ENCODE measurements around the gene ETS1. TPM values are rescaled to one million over a fixed set of nuclear protein-coding genes. Genes with fewer than 3 reads are reported as not detected.

Gene ETS1
- total RNA-seq, 6 experiments from 2014 or later, result 14.2 to 37.2 (median 23.3) TPM

- intact Hi-C loops (cut with DNase I), result no loop called here
- no peaks in the 10 kb centered on the region for H3K9me3 ChIP-seq
- ATAC-seq (peak in 3 of 4 donors; percentile 10 to 43 (median 23)), DNase-seq (no peak)
- WGBS (ENCODE audit: insufficient coverage, low coverage, low lambda C conversion rate, missing lambda C conversion rate), result 50% methylated on average over 6 of the region's 8 CpGs
- H3K27me3 ChIP-seq, result no peaks in the 10 kb centered on the region
- no peak overlapping the region for H3K27ac ChIP-seq
- H3K36me3 ChIP-seq, result no peaks in the 10 kb centered on the region
- H3K4me3 ChIP-seq, result no peak overlapping the region
- peaks cover 0 to 9% (median 0%) of the 10 kb centered on the region in 4 donors for H3K4me1 ChIP-seq
- TF ChIP-seq CTCF (IDR thresholded peaks at IDR 0.05) (no peak), POLR2A (IDR thresholded peaks at IDR 0.05) (no peak)
Measured at GRCh38 chr11:128424271-128424711, 163.1 kb downstream of the ETS1 start.

GRCh38 chr11:128422576-128423370, 164.6 kb downstream of the ETS1 start:
- H3K27me3 ChIP-seq, result no peaks in the 10 kb centered on the region
- no peaks in the 10 kb centered on the region for H3K9me3 ChIP-seq
- intact Hi-C loops (cut with DNase I), result no loop called here
- 86% methylated on average over 10 of the region's 16 CpGs for WGBS (ENCODE audit: insufficient coverage, low coverage, low lambda C conversion rate, missing lambda C conversion rate)
- DNase-seq, result no peak
- TF ChIP-seq POLR2A (IDR thresholded peaks at IDR 0.05) (no peak), CTCF (IDR thresholded peaks at IDR 0.05) (no peak)
- no peaks in the 10 kb centered on the region for H3K36me3 ChIP-seq
- no peak overlapping the region for H3K4me3 ChIP-seq
- no peak overlapping the region for H3K27ac ChIP-seq
- peaks cover 0 to 9% (median 0%) of the 10 kb centered on the region in 4 donors for H3K4me1 ChIP-seq
- peak in 1 of 4 donors; percentile 30 for ATAC-seq

- TF ChIP-seq POLR2A (IDR thresholded peaks at IDR 0.05) (no peak), CTCF (IDR thresholded peaks at IDR 0.05) (no peak)
- H3K4me3 ChIP-seq, result no peak overlapping the region
- no peaks in the 10 kb centered on the region for H3K36me3 ChIP-seq
- no peaks in the 10 kb centered on the region for H3K9me3 ChIP-seq
- intact Hi-C loops (cut with DNase I), result no loop called here
- peaks cover 0 to 9% (median 0%) of the 10 kb centered on the region in 4 donors for H3K4me1 ChIP-seq
- H3K27ac ChIP-seq, result no peak overlapping the region
- 57% methylated on average over 5 of the region's 6 CpGs for WGBS (ENCODE audit: insufficient coverage, low coverage, low lambda C conversion rate, missing lambda C conversion rate)
- DNase-seq, result no peak
- no peaks in the 10 kb centered on the region for H3K27me3 ChIP-seq
- ATAC-seq, result no peak
Measured at GRCh38 chr11:128421577-128422330, 165.6 kb downstream of the ETS1 start.

GRCh38 chr11:128420951-128421350, 166.4 kb downstream of the ETS1 start:
- Histone ChIP-seq H3K36me3 (no peaks in the 10 kb centered on the region), H3K4me3 (no peak overlapping the region), H3K27me3 (no peaks in the 10 kb centered on the region), H3K9me3 (no peaks in the 10 kb centered on the region), H3K4me1 (peaks cover 0 to 9% (median 0%) of the 10 kb centered on the region in 4 donors), H3K27ac (no peak overlapping the region)
- intact Hi-C loops (cut with DNase I), result no loop called here
- DNase-seq (no peak), ATAC-seq (no peak)
- no peak for TF ChIP-seq CTCF (IDR thresholded peaks at IDR 0.05)
- no peak for TF ChIP-seq POLR2A (IDR thresholded peaks at IDR 0.05)
- WGBS (ENCODE audit: insufficient coverage, low coverage, low lambda C conversion rate, missing lambda C conversion rate), result 69% methylated on average over 4 of the region's 4 CpGs
